ENCODE results near the gene OLFML2A.
"Not testable (repeated sequence)": the region's sequence is repeated elsewhere in the genome, so short reads cannot be mapped to it uniquely, and the experiment has no call there.

The OLFML2A gene

GRCh38 chr9:124834591-124834990 is 57.7 kb downstream of the OLFML2A start:
- CTCF ChIA-PET, result interaction anchor here (0.6 to 11.6 kb wide), 7 partner anchors 7 to 1965 kb away, joined by 3 to 172 read pairs (median 4); partner anchors contain the start of genes NR6A1 and WDR38
- TF ChIP-seq, protein P1, sequence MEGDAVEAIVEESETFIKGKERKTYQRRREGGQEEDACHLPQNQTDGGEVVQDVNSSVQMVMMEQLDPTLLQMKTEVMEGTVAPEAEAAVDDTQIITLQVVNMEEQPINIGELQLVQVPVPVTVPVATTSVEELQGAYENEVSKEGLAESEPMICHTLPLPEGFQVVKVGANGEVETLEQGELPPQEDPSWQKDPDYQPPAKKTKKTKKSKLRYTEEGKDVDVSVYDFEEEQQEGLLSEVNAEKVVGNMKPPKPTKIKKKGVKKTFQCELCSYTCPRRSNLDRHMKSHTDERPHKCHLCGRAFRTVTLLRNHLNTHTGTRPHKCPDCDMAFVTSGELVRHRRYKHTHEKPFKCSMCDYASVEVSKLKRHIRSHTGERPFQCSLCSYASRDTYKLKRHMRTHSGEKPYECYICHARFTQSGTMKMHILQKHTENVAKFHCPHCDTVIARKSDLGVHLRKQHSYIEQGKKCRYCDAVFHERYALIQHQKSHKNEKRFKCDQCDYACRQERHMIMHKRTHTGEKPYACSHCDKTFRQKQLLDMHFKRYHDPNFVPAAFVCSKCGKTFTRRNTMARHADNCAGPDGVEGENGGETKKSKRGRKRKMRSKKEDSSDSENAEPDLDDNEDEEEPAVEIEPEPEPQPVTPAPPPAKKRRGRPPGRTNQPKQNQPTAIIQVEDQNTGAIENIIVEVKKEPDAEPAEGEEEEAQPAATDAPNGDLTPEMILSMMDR (IDR thresholded peaks at IDR 0.05; ENCODE audit: control extremely low read depth, extremely low read depth, low read depth, missing control alignments), result no peak
- DNase-seq (ENCODE audit: extremely low spot score), result no peak
- POLR2A ChIA-PET, result no interaction called here

GRCh38 chr9:124835026-124835557 is 58.2 kb downstream of the OLFML2A start:
- POLR2A ChIA-PET, result no interaction called here
- DNase-seq (ENCODE audit: extremely low spot score), result no peak

DNA sequence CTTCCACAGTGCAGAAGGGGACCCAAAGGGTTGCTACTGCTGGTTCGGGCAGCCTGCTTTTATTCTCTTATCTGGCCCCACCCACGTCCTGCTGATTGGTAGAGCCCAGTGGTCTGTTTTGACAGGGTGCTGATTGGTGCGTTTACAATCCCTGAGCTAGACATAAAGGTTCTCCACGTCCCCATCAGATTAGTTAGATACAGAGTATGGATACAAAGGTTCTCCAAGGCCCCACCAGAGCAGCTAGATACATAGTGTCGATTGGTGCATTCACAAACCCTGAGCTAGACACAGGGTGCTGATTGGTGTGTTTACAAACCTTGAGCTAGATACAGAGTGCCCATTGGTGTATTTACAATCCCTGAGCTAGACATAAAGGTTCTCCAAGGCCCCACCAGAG is 61.2 kb downstream of the OLFML2A start:
- DNase-seq (ENCODE audit: extremely low spot score); POLR2A ChIA-PET: not testable (repeated sequence)
- CTCF ChIA-PET, result interaction anchor here (1.1 to 11.6 kb wide), 4 partner anchors 13 to 65 kb away, joined by 3 to 172 read pairs (median 4); partner anchors contain the start of genes OLFML2A and WDR38

More at GRCh38 chr9:124835026-124835557, 58.2 kb downstream of the OLFML2A start:
- CTCF ChIA-PET, result interaction anchor here (0.6 to 11.6 kb wide), 7 partner anchors 9 to 1964 kb away, joined by 3 to 172 read pairs (median 4); partner anchors contain the start of genes NR6A1 and WDR38
- TF ChIP-seq, protein P1 (IDR thresholded peaks at IDR 0.05; ENCODE audit: control extremely low read depth, extremely low read depth, low read depth, missing control alignments), result no peak

- ChIA-PET CTCF (interaction anchor here (1.5 to 26.0 kb wide), 3 partner anchors 13 to 66 kb away, joined by 4 to 814 read pairs (median 172); partner anchors contain the start of genes NR6A1, OLFML2A and WDR38), POLR2A (interaction anchor here (1.7 kb wide), 1 partner anchor 23 kb away, joined by 4 read pairs; the partner anchor contains the start of genes ARPC5L and RPL35)
- DNase-seq (ENCODE audit: extremely low spot score), result not testable (repeated sequence)
Observed at GRCh38 chr9:124838567-124839275, 61.8 kb downstream of the OLFML2A start.

DNA sequence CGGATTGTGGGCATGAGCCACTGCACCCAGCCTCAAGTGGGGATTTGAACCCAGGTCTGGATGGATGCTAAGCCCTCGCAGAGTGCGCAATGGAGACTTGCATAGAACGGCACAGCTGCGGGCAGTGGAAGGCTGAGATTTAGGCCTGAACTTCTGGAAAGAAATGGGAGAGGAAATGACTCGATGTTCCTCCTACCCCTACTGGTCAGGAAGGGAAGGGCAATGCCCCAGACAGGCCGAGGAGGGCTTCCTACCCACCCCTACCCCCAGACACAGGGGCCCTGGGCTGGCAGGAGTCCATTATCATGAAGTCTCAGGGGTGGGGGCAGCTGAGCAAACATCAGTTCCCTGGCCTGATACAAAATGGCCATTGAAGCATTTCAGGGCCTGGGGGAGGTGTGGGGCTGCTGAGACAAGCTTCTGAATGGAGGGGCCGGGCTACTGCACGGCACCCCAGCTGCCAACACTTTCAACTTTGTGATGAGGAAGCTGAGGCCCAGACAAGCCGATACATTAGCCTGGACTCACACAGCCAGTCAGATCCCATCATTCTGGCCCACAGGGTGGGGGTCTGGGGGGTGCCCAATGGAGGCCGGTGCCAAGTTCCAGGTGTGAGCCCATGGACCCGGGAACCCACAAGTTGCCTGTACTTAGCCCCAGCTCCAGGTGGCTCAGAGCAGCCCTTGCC is 62.8 kb downstream of the OLFML2A start:
- no peak for DNase-seq (ENCODE audit: extremely low spot score)
- ChIA-PET CTCF (interaction anchor here (0.7 to 26.0 kb wide), 13 partner anchors 7 to 128 kb away, joined by 3 to 814 read pairs (median 4); partner anchors contain the start of genes NR6A1, OLFML2A and WDR38), POLR2A (interaction anchor here (1.7 kb wide), 1 partner anchor 22 kb away, joined by 4 read pairs; the partner anchor contains the start of genes ARPC5L and RPL35)
- TF ChIP-seq, protein P1 (IDR thresholded peaks at IDR 0.05; ENCODE audit: control extremely low read depth, extremely low read depth, low read depth, missing control alignments), result no peak

GRCh38 chr9:124840300-124840833 is 63.4 kb downstream of the OLFML2A start:
- CTCF ChIA-PET, result interaction anchor here (0.7 to 26.0 kb wide), 17 partner anchors 8 to 128 kb away, joined by 3 to 814 read pairs (median 4); partner anchors contain the start of genes NR6A1, OLFML2A and WDR38
- DNase-seq (ENCODE audit: extremely low spot score), result no peak

More at GRCh38 chr9:124840300-124840833, 63.4 kb downstream of the OLFML2A start:
- POLR2A ChIA-PET, result interaction anchor here (0.6 to 1.7 kb wide), 2 partner anchors 10 to 21 kb away, joined by 3 to 4 read pairs; partner anchors contain the start of genes ARPC5L and RPL35
- TF ChIP-seq, protein P1 (IDR thresholded peaks at IDR 0.05; ENCODE audit: control extremely low read depth, extremely low read depth, low read depth, missing control alignments), result peak; percentile 13

Measured in GM10248 (cell line).